ENCODE data around the gene ZNF521. TPM values are rescaled to one million over a fixed set of nuclear protein-coding genes. Genes with fewer than 3 reads are reported as not detected.

The ZNF521 gene
- total and polyA plus RNA-seq, 2 donors (not counting 3 experiments of a cell fraction or from before 2014, with no cell fraction given): 111 to 168 TPM

DNA sequence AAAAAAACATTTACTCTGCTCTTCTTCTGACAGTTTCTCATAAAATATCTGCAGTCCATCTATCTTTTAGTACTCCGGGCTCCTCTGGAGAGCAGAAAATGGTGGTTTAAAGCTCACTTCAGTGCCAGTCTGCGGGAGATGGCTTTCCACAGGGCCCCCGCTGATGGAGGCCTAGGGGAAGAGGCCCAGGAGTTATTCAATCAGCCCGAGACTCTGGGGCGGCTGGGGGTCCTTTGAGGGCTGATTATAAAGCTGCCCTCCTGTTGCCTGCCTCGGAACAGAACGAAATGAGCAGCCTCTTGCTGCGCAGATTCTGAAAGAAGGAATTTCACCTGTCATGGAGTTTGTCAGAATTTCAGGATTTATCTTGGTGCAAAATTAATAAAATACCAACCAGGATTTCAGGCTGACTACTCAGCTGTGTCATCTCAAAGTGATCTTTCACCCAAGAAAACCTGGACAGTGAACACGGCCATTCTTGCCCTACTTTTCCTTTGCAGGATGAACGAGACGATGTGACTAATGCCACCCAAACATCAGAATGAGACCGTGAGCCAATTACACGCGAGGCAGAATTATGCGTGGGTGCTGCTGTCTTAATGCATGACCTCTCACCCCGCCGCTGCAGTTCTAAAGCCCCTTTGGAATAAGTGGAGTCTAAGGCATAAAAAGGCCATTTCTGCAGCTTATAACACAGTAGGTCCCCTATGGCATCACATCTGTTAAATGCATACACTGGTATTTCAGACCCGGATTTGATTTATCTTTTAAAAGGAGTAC is 273.8 kb downstream of the ZNF521 start:
- H3K36me3 ChIP-seq (ENCODE audit: control insufficient read depth in 2 of 2, extremely low read depth in 1 of 2, insufficient read depth in 2 of 2, low read length in 2 of 2): peaks cover 7 to 26% of the 10 kb centered on the region in 2 experiments
- H3K27me3 ChIP-seq (ENCODE audit: control insufficient read depth in 2 of 2, insufficient read depth in 2 of 2, low read length in 2 of 2): no peaks in the 10 kb centered on the region
- no peak for DNase-seq (ENCODE audit: low read depth, low spot score)
- no peak overlapping the region for H3K4me3 ChIP-seq (replicated peaks in 1 of 3; ENCODE audit: insufficient read depth in 1 of 3, low read depth in 1 of 3, low read length in 3 of 3)
- H3K4me1 ChIP-seq (ENCODE audit: control insufficient read depth, extremely low read depth, insufficient read depth, low read length): peaks cover 13% of the 10 kb centered on the region
- H2AFZ ChIP-seq (ENCODE audit: low read depth, low read length): no peak overlapping the region
- no peak overlapping the region for H3K4me2 ChIP-seq (ENCODE audit: insufficient read depth, low read length)
- H3K27ac ChIP-seq (ENCODE audit: insufficient read depth, low read depth, low read length): no peak overlapping the region
- POLR2A ChIA-PET: no interaction called here
- CTCF ChIA-PET: interaction anchor here (0.6 kb wide), 1 partner anchor 22 kb away, joined by 3 read pairs; no protein-coding TSS in a partner anchor
- H4K20me1 ChIP-seq (replicated peaks; ENCODE audit: control insufficient read depth, extremely low read depth, insufficient read depth, low read length): no peaks in the 10 kb centered on the region
- H3K9me1 ChIP-seq (replicated peaks; ENCODE audit: control insufficient read depth, extremely low read depth, insufficient read depth, low read length): no peaks in the 10 kb centered on the region
- no peaks in the 10 kb centered on the region for H3K9me3 ChIP-seq (replicated peaks; ENCODE audit: control insufficient read depth, insufficient read depth, low read length)
- no peaks in the 10 kb centered on the region for H3K79me2 ChIP-seq (ENCODE audit: control insufficient read depth, insufficient read depth, low read length)
- intact Hi-C loops (cut with micrococcal nuclease) (no loop called here), dilution Hi-C loops (cut with MboI; ENCODE audit: extremely low pct_ligation_motif_present, low sequenced_read_pairs) (no loop called here)
- FAIRE-seq: no peak
- no peak overlapping the region for H3K9ac ChIP-seq (replicated peaks; ENCODE audit: extremely low read depth, insufficient read depth, low read length)
- TF ChIP-seq POLR2A (IDR thresholded peaks at IDR 0.05; ENCODE audit: low read depth, low read length) (no peak), GATA2 (IDR thresholded peaks at IDR 0.05; ENCODE audit: insufficient read depth, insufficient read length, low read depth, low read length) (no peak), EZH2 (IDR thresholded peaks at IDR 0.05; ENCODE audit: borderline replicate concordance, low read depth, low read length, severe bottlenecking) (no peak), MYC (IDR thresholded peaks at IDR 0.05; ENCODE audit: low read depth, low read length) (no peak)
- BruUV-seq (replicated peaks): no TSS peak

DNA sequence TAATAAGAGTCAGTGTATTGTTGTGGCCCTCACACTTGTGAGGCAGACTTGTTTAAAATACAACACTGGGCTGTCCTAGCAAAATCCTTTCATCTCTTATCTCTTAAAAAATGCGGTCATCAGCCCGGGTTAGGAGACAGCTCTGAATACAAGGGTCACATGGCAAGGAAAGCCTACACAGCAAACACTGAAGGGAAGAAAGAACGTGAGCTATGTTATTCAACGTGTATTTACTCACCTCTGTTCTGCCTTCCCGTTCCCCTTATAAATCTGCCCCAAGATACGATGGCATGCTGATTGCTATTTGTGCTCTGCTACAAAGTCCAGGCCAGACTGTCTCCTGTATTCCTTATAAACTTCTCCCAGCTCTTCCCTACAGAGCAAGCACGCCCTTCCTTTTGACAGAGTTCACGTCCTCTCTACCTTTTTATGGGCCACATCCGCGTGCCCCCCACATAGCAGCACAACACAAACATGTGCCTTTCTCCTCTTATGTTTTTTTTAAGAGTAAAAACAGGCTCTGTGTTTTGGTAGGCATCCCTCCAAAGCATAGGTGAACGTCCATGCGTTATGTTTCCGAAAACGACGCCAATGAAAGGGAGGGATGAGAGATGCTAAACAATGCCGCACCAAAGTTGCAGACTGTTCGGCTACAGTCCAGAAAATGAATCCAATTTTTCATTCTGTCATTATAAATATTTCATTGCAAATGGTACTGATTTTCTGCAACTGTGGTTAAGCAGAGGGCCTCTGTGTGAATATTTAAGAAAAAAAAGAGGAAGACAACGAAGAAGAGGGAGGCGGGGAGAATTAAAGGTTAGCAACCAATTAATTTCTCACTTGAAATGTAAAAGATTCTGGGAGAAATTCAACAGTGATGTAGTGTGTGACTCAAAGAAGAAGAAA is 274.7 kb downstream of the ZNF521 start:
- Histone ChIP-seq H3K4me2 (ENCODE audit: insufficient read depth, low read length) (peak overlapping the region; percentile 19), H4K20me1 (replicated peaks; ENCODE audit: control insufficient read depth, extremely low read depth, insufficient read depth, low read length) (no peaks in the 10 kb centered on the region), H3K27ac (ENCODE audit: insufficient read depth, low read depth, low read length) (no peak overlapping the region), H3K9me3 (replicated peaks; ENCODE audit: control insufficient read depth, insufficient read depth, low read length) (no peaks in the 10 kb centered on the region), H3K36me3 (ENCODE audit: control insufficient read depth in 2 of 2, extremely low read depth in 1 of 2, insufficient read depth in 2 of 2, low read length in 2 of 2) (peaks cover 7 to 26% of the 10 kb centered on the region in 2 experiments), H2AFZ (ENCODE audit: low read depth, low read length) (peak overlapping the region; percentile 56), H3K9ac (replicated peaks; ENCODE audit: extremely low read depth, insufficient read depth, low read length) (no peak overlapping the region), H3K79me2 (ENCODE audit: control insufficient read depth, insufficient read depth, low read length) (no peaks in the 10 kb centered on the region), H3K4me3 (replicated peaks in 1 of 3; ENCODE audit: insufficient read depth in 1 of 3, low read depth in 1 of 3, low read length in 3 of 3) (no peak overlapping the region), H3K9me1 (replicated peaks; ENCODE audit: control insufficient read depth, extremely low read depth, insufficient read depth, low read length) (no peaks in the 10 kb centered on the region), H3K4me1 (ENCODE audit: control insufficient read depth, extremely low read depth, insufficient read depth, low read length) (peaks cover 13% of the 10 kb centered on the region), H3K27me3 (ENCODE audit: control insufficient read depth in 2 of 2, insufficient read depth in 2 of 2, low read length in 2 of 2) (no peaks in the 10 kb centered on the region)
- dilution Hi-C loops (cut with MboI; ENCODE audit: extremely low pct_ligation_motif_present, low sequenced_read_pairs): no loop called here
- BruUV-seq (replicated peaks): no TSS peak
- TF ChIP-seq MYC (IDR thresholded peaks at IDR 0.05; ENCODE audit: low read depth, low read length): no peak
- TF ChIP-seq, protein P1, sequence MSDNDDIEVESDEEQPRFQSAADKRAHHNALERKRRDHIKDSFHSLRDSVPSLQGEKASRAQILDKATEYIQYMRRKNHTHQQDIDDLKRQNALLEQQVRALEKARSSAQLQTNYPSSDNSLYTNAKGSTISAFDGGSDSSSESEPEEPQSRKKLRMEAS (IDR thresholded peaks at IDR 0.05; ENCODE audit: insufficient read depth, insufficient read length): no peak
- TF ChIP-seq, protein P2, sequence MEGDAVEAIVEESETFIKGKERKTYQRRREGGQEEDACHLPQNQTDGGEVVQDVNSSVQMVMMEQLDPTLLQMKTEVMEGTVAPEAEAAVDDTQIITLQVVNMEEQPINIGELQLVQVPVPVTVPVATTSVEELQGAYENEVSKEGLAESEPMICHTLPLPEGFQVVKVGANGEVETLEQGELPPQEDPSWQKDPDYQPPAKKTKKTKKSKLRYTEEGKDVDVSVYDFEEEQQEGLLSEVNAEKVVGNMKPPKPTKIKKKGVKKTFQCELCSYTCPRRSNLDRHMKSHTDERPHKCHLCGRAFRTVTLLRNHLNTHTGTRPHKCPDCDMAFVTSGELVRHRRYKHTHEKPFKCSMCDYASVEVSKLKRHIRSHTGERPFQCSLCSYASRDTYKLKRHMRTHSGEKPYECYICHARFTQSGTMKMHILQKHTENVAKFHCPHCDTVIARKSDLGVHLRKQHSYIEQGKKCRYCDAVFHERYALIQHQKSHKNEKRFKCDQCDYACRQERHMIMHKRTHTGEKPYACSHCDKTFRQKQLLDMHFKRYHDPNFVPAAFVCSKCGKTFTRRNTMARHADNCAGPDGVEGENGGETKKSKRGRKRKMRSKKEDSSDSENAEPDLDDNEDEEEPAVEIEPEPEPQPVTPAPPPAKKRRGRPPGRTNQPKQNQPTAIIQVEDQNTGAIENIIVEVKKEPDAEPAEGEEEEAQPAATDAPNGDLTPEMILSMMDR (IDR thresholded peaks at IDR 0.05; ENCODE audit: extremely low read depth in 1 of 2, insufficient read depth in 1 of 2, low read depth in 1 of 2, low read length in 2 of 2): no peak
- TF ChIP-seq FOS (IDR thresholded peaks at IDR 0.05; ENCODE audit: borderline replicate concordance, insufficient read depth, low read length): no peak
- no peak for TF ChIP-seq EZH2 (IDR thresholded peaks at IDR 0.05; ENCODE audit: borderline replicate concordance, low read depth, low read length, severe bottlenecking)
- TF ChIP-seq GATA2 (IDR thresholded peaks at IDR 0.05; ENCODE audit: insufficient read depth, insufficient read length, low read depth, low read length): no peak
- no peak for TF ChIP-seq JUN (IDR thresholded peaks at IDR 0.05; ENCODE audit: borderline replicate concordance, insufficient read depth, insufficient read length, low read depth)
- no peak for TF ChIP-seq POLR2A (IDR thresholded peaks at IDR 0.05; ENCODE audit: low read depth, low read length)
- TF ChIP-seq POLR2AphosphoS5 (IDR thresholded peaks at IDR 0.05; ENCODE audit: insufficient read depth, low read depth, low read length): no peak
- ChIA-PET POLR2A (no interaction called here), CTCF (interaction anchor here (1.3 kb wide), 1 partner anchor 17 kb away, joined by 4 read pairs; no protein-coding TSS in a partner anchor)
- DNase-seq (ENCODE audit: low read depth, low spot score): peak; percentile 55
- intact Hi-C loops (cut with micrococcal nuclease): no loop called here
- FAIRE-seq: peak; percentile 70

Measured in endothelial cell of umbilical vein (primary cell).